HG03060 (cell line): ENCODE results near the gene SPAG4.

Experiments used
- ATAC-seq: cut with Tn5 transposase; IDR thresholded peaks from one replicate; pipeline ENCODE4 v1.9.1; 2021; ENCODE audit warnings: low read depth, moderate number of reproducible peaks; ENCODE audit not compliant: unreplicated experiment

The SPAG4 gene

DNA sequence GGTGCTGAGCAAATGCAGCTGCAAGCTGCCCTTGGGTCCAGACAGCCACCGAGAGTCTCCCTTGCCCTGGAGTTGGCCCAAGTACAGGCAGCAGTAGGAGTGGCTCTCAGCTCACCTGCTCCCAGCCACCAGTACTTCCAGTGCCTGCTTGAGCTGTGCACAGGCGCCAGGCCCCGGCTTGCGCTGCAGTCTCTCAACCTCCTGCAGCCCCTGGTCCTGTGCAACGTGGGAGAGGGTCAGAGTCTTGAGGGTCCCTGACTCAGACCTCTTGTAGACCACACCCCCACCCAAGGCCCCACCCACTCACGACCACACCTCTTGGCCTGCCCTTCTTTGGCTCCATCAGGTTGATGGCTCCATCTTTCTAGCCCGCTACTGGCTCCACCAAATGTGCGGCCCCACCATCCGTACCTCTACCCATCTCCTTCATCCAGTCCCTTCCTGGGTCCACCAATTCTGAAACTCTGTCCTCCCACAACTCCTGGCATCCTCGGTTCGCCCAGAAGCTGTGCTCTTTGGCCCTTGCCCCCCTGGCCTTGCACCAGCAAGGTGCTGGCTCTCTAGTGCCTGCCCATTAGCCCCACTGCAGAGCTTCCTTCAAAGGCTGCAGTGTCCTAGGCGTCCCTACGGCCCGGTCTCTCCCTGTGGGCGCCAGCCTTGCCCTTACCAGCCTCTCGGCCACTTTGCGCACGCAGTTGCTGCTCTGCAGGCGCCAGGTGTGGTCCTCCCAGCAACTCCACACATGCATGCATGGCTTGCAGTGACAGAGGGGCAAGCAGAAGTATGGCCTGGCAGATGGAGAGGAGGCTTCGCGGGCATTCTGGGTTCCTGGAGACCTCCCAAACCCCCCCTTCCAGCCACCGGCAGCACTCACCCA lies 16.5 kb upstream of the SPAG4 start:
- ATAC-seq, result no peak

DNA sequence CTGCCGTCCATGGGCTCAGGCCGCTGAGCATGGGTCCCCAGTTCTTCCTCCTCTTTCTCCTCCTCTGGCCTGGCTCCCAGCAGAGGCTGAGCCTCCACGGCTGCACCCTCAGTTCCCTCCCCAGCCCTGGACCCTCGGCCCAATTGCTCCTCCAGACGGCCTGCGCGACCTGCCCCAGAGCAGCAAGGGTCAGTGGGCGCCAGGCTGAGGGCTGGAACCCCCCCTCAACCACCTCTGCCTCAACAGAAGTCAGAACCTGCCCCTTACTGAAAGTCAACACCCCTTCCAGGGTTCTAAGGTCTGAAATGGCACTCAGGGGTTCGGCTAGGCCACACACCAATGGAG lies 15.9 kb upstream of the SPAG4 start:
- no peak for ATAC-seq

DNA sequence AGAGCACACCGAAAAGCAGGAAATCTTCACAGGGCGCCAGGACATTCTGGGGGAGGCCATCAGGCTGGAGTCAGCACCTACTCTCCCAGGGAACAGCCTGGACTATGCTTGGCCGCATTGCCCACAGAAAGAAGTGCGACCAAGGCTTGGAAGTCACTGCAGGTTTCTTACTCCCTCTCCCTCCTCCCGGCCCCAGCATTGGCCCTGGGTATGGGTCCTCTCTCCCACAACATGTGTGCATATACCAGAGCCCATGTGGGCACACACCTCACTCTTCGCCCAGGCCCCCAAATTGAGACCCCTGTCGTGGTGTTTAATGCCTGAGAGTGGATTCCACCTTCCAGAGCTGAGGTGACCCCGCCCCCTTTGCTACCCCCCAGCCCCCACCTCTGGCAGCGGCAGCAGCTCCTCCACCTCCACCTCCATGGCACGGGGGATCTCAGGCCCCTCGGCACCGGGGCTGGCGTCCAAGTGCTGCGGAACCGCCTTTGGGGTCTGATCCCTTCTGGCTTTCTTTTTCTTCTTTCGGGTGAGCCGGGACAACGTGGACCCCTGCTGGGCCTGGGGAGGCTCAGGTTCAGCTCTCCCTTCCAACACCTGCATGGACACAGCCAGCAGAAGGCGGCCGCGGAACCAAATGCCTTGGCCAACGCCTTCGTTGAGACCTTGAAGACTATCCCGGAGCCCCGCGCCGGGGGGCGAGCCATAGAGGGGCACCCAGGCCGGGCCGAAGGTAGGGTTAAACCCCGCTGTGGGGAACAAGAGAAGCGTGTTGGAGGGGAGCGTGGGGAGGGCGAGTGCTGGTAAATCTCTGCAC lies 15.2 kb upstream of the SPAG4 start:
- no peak for ATAC-seq

DNA sequence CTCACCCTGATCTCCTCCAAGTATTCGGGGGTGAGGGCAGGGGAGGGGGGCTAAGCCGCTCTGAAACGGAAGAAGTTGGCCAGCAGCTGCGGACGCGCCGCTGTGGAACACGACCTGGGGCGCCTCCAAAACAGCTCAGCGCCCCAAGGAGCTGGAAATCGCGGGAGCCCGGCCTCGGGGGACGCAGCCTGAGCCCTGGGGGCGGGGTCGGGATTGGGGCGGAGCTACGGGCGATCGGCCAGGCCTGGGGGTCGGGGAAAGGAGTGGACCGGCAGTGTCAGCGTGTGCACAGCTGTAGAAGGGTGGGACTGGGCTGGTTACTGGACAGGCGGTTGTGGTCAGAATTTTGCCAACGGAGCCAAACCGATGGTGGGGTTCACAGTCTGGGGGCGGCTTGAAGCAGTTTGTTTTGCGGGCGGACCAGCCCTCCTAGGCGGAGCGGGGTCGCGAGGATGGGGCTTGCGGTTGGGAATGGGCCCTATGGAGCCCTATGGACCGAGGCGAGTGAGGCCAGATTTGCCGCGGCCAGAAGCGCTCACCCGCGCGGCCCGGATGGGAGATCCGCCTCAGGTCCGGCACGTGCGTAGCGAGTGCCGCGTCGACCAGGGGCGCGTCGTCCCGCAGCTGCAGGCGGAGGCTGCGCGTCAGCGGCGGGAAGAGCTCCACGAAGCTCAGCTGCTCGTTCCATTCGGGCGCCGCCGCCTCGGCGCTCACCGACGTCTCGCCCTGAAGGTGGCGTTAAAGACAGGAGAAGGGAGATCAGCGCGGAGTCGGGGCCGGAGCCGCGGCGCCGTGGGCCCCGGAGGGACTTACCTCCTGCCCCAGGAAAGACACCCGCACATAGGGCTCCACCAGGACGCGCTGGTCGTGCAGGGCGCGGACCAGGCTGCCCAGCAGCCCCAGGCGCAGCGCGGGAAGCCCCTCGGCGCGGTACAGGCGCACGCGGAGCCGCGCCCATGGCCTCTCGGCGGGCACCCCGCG lies 14.3 kb upstream of the SPAG4 start:
- no peak for ATAC-seq

DNA sequence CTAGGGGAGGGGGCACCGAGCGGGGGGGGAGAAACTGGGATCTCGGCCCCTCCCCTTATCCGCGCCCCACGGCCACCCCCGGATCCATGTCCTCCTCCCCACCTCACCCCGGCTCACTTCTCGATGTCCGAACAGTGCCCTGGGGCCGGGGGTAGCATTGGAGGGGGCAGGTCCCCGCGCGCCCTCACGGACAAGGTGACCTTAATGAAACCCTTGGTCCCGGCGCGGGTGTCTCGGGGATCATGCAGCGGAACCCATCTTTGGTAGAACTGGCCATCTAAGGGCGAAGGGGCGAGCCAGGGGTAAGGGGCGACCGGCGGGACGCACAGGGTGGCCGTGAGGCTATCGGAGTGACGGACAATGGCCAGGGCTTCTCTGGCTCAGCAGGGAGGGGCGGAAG lies 13.6 kb upstream of the SPAG4 start:
- no peak for ATAC-seq

DNA sequence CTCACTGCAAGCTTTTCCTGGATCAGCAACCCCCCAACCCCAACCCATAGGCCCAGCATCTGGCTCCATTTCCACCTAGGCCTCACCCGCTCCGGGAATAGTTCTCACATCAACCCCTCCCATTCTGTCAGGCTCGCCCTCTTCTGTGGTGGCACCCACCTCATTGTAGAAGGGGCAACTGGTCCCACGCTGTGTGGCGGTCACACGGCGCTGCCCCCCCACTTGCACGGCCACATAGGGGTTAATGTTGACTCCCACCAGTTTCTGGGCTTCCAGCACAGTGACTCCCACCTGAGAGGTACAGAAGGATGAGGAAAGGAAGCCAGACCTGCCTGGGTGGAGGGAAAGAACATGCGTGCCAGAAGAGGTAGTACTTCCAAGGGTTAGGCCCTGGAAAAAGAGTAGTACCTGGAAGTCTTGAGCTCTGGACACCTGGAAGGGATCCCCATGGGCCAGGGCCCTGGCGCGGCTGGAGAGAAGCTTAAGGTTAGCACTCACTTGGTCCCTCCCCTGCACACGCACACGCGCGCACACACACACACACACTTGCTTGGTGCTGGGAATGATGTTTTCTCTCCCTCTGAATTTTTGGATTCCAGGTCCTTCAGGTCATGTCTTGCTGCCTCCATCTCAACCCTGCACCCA lies 12.7 kb upstream of the SPAG4 start:
- no peak for ATAC-seq

DNA sequence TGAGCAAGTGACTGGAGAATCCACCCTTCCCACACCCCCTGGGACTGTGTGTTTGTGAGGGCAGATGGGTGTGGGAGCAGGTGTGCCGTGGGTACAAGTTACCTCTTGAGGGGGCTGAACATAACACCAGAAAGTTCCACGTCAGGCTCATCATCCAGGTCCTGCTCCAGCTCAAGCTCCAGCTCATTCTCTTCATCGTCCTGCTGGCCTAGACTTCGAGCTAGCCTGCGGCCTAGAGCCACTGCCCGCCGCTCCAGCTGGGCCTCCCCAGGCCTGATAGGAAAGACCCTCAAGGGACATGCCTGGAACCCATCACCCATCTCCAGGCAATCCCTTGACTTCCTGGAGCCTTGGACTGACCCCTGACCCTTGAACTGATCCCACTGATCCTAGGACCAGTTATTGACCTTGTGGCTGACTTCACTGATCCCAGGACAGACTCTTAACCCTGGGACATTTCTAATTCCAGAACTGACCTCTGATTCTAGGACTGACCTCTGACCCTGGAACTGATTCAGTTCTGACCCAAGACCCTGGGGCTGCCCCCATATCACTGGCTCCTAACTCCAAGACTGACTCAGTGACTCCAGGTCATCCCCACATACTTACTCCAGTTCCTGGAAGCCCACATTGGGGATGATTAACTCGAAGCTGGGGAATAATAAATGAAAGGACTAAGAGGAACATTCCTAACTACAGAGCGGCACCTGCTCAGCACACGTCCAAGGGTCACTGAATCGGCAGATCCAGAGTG lies 11.8 kb upstream of the SPAG4 start:
- no peak for ATAC-seq

DNA sequence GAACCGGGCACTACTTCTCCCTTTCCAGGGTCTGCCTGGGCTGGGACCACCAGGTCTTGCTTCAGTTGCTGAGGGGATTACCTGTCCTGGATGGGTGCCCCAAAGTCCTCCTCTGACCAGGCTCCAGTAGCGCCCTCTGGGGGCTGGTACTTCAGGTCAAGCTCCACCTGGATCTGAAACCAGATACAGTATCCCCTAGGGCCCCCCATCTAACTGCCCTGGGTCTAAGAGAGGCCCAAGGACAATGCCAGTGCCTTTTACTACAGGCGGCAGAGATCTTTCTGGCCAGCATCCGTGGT lies 11.2 kb upstream of the SPAG4 start:
- no peak for ATAC-seq

DNA sequence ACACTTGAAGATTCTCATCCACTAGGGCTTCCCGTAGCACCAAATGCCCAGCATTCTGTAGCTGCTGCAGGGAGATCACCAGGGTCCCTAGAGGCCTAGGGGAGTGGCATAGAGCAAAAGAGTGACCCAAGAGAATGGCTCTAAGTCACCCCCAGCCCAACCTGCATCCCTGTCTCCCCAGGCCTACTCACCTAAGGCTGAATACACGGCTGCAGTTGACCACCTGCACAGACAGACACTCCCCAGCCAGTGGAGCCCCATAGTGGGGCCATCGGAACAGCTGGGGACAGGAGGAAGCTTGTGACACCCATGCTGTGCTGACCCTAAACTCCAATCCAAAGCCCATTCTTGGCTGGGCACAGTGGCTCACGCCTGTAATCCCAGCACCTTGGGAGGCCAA lies 9.5 kb upstream of the SPAG4 start:
- ATAC-seq, result no peak

DNA sequence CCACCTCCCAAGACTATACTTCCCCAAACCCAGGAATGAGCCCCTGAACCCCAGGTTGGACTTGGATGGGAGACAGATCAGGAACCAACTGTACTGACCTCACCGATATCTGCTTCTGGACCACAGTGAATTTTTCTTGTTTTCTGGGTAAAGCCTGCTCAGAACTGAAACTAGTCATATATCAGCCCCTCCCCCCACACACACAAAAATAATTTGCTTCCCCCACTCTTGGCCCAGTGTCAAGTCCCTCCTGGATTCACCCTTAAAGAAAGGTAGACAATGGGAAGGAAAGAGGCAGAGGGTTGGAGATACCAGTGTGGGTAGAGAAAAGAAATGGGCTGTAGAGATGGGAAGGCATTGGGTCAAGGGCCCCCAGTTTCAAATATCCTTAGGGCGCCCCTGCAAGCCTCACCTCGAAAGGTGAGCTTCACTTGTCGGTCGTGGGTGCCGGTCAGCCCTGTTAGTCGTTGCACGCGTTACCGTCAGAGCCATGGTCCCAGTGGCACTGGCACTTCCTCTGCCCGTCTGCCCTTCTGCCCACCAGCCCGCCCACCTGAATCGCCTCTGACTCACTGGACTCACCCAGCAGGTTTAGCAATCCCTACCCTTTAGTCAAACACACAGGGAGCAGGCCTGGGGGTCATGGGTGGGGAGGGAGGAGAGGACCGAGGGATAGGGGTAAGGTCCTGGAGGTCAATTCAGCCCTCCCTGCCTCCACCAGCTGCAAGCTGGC lies 8.5 kb upstream of the SPAG4 start:
- no peak for ATAC-seq

DNA sequence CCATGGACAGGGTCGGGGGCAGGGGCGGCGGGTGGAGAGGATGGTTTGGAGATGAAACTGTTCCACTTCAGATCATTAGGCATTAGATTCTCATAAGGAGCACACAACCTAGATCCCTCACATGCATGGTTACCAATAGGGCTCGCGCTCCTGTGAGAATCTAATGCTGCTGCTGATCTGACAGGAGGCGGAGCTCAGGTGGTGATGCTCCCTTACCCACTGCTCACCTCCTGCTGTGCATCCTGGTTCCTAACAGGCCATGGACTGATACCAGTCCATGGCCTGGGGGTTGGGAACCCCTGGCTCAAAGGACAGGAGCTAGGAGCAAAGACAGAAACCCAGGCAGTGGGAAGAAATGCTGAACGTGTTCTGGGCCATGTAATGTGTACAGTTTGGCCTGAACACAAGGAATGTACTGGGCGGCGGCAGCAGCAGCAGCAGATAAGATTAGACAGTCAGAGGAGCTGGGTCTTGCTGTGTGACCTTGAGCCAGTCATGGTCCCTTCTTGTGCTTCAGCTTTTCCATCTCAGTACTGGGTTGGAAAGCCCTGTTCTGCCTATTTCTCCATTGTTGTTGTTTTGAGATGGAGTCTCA lies 4.7 kb upstream of the SPAG4 start:
- ATAC-seq, result no peak

DNA sequence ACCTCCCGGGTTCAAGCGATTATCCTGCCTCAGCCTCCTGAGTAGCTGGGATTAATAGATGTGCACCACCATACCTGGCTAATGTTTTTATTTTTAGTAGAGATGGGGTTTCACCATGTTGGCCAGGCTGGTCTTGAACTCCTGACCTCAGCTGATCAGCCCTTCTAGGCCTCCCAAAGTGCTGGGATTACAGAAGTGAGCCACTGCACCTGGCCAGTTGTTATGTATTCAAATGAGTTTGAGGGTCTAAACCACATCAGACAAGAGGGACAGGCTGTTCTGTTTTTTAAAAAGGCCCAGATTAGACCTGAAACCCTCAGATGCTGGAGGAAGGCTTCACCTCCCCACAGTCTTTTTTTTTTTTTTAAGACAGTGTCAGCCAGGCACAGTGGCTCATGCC lies 4.1 kb upstream of the SPAG4 start:
- no peak for ATAC-seq

DNA sequence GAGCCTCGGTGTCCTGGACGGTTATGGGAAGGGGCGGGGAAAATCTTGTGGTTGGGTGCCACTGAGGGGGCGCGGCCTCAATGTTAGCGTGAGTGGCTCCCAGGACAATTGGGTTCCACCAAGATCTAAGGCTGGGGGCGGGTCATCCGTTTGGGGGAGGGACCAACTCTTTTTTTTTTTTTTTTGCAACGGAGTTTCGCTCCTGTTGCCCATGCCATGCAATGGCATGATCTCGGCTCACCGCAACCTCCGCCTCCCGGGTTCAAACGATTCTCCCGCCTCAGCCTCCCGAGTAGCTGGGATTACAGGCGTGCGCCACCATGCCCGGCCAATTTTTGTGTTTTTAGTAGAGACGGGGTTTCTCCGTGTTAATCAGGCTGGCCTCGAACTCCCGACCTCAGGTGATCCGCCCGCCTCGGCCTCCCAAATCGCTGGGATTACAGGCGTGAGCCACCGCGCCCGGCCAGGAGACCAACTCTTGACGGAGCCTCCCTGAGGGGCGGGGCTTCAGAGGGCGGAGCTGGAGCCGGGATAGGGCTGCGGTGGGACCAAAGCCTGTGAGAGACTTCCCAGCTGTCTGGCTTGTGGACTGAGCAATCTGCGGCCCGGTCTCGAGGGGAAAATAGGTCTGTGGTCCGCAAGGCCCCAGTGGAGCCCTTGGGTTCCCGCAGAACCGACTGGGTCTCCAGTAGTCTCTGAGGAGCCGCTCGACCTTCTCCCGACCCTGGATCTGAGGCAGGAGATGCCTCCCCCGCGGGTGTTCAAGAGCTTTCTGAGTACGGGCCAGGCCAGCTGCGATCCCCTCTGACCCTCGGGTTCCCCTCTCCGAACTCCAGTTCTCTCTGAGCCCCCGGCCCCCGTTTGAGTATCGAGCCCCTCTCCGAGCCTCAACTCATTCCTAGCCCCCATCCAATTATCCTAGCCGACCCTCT lies 1.1 kb downstream of the SPAG4 start:
- no peak for ATAC-seq

DNA sequence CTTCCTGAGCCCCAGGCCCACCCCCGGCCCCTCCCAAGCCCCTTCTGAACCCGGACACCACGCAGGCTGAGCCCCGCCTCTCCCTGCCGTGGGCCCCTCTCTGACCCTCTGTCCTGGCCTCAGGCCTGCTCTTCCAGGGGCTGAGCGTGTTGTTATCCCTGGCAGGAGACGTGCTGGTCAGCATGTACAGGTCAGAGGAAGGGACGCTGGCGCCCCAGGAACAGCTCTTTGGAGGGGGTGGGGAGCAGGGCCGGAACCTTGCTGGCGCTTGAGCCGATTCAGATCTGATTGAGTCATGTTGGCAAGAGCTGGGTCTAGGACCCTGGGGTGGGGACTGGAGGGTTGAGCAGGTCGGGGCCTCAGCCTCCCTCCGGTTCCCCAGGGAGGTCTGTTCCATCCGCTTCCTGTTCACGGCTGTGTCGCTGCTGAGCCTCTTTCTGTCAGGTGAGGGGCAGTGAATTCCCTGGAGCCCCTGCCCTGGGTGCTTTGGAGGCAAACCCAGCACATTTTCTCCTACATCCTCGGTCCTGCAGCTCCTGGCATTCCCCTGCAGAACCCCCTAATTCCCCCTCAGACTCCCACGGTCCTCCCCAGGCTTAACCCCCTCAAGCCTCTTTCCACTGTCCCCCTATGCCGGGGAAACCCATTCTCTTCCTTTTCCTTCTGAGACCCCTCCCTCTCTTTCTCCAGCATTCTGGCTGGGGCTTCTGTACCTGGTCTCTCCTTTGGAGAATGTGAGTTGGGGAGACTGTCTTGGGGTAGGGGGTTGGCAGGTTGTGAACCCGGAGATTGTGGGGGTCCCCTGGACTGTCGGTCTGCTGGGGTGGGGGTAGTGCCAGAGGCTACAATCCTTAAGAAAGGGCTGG lies 2.0 kb downstream of the SPAG4 start:
- ATAC-seq, result no peak

DNA sequence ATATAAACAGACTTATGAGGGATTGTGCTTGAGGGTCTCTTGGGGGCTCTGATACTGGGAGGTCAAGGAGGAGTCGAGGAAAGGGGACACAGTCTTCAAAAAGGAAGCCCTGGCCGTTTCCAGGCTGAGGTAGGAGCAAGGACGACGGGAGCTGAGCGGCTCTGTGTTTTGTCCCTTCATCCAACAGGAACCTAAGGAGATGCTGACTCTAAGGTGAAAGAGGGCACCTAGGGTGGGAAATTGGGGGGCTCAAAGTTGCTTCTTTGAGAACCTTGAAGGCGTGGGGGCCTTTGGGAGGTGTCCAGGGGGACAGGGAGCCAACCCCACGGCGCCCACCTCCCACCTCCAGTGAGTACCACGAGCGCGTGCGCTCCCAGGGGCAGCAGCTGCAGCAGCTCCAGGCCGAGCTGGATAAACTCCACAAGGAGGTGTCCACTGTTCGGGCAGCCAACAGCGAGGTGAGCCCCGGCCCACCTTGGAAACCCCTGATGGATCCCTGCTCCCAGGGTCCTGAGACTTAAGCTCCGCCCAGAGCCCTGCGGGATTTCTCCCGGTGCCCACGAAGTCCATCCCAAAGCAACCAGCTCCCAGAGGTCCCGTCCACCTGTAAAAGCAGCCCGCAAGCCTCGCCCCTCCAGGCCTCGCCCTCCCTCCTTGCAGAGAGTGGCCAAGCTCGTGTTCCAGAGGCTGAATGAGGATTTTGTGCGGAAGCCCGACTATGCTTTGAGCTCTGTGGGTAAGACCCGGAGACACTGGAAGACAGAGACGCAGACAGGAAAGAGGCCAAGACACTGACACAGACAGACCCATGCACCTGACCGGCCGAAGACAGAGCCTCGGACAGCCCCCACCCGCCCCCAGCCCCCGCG lies 2.9 kb downstream of the SPAG4 start:
- no peak for ATAC-seq
